GM15510 (cell line): ENCODE data around the gene TSPO.

Experiments
- POLR2A ChIP-seq: IDR thresholded peaks from 3 replicates; pipeline ENCODE4 v1.6.1; 2011; ENCODE audit warnings: borderline replicate concordance; ENCODE audit not compliant: insufficient read length; ENCODE audit errors: extremely low read depth

TSPO gene

DNA sequence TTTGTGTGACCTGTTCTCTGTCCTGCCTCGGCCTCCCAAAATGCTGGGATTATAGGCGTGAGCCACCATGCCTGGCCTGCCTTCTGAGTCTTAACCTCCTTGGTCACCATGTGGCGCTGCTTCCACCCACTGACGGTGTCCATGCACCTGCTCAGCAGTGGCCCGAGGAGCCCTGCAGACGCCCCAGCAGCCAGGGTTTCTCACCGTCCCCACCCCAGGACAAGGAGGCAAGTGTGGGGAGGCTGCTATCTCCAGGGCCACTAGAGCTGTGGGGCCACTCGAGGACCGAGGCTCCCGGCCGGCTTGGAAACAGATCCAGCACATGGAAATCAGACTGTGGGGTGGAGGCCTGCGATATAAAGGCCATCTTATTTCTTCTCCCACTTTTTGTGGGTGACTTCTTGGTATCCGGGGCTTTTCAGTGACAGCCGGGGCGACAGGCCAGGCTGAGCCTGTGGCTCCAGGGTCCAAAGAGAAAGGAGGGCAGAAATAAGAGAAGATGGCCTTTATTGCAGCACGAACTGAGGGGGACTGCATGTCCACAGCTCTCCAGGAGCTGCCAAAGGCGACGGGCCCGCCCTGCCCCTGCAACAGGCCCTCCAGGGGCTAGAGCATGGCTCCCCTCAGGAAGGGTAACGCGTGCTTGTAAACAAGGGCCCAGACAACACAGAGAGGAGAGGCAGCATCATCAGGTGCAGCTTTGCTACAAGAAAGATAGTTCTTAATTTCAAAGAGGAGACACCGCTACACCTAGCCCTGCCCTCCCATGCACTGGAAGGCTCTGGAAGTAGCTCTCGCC, 15.0 kb downstream of the TSPO start:
- no peak for TF ChIP-seq POLR2A

- TF ChIP-seq POLR2A: no peak
Observed at GRCh38 chr22:43167001-43167589, 15.7 kb downstream of the TSPO start.

DNA sequence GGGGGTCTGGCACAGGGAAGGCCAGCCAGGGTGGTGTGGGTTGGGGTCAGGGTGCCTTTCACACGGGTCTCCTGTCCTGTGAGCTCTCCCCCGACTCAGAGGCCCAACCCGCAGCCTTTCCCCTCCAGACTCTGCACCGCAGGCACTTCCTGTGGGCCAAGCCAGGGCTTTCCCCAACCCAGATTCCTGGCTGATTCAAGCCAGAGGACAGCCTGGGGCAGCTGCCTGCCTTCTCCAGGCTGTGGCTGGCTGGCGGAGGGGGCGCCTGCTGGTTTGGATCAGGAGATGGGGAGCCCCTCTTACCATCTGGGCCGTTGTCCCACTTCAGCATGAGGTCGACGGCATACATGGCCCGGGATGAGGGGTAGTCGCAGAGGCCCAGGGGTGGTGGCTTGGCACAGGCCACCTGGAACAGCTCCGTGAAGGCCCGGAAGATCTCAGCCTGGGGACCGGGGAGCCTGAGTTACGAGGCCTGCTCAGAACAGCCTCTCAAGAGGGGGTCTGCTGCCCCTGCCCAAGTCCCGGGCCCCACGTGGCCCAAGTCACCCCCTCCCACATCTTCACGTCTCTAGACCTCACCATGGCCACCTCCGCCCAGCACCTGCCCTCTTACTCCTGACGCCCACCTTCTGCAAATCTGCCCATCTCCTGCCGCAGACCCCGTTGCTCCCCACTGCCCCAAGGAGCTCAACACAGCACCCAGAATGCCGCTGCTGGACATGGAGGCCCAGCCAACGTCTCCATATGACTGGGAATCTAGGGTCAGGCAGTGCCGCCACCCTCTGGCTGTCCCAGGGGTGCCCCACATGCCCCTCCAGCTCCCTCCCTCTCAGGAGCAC, 17.3 kb downstream of the TSPO start:
- no peak for TF ChIP-seq POLR2A

GRCh38 chr22:43169310-43170130, 18.2 kb downstream of the TSPO start:
- no peak for TF ChIP-seq POLR2A

- no peak for TF ChIP-seq POLR2A
Observed at GRCh38 chr22:43170131-43170480, 18.7 kb downstream of the TSPO start.

DNA sequence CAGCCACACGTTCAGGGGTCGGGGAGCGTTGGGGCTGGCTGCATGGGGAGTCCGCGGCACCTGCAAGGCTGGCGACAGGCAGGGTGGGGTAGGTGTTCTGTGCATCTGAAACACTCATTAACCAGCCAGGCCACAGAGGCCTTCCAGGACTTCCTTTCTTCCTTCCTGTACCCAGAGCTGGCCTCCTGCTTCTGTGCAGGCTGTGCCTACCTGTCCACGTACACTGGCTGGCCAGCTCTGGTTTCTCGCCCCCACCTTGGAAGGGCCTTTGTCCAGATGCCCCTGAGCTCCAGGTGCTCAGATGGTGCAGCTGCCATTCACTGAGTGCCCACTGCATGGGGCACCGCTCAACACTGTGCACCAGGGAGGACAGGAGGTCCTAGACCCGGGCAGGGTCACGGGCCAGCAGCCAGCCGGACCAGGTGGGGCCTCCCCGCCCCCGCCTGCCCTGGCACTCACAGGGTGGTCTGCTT, 19.7 kb downstream of the TSPO start:
- no peak for TF ChIP-seq POLR2A

- no peak for TF ChIP-seq POLR2A
Observed at GRCh38 chr22:43171607-43172006, 20.2 kb downstream of the TSPO start.

GRCh38 chr22:43172191-43172590, 20.8 kb downstream of the TSPO start:
- no peak for TF ChIP-seq POLR2A

DNA sequence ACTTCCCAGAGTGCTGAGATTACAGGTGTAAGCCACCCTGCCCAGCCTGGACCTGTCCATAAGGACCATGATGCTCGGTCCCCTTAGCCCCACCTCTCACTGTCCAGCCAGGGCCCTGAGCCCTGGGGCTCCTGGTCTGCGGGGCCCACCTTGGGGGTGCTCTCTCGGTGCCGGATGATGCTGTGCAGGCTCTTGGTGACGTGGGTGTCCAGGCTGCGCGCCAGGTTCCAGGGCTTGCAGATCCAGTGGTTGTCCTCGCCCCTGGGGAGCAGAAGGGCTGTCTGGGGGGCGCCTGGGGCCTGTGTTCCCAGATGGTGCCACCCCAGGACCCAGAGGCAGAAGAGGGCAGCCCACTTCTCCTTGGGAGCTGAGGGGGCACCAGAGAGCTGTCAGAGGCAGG, 22.2 kb downstream of the TSPO start:
- no peak for TF ChIP-seq POLR2A

- no peak for TF ChIP-seq POLR2A
Observed at GRCh38 chr22:43173976-43174720, 22.8 kb downstream of the TSPO start.

- no peak for TF ChIP-seq POLR2A
Observed at GRCh38 chr22:43174941-43175531, 23.7 kb downstream of the TSPO start.

GRCh38 chr22:43176090-43176489, 24.7 kb downstream of the TSPO start:
- TF ChIP-seq POLR2A: no peak

- no peak for TF ChIP-seq POLR2A
Observed at GRCh38 chr22:43177479-43177878, 26.1 kb downstream of the TSPO start.

- no peak for TF ChIP-seq POLR2A
Observed at GRCh38 chr22:43179146-43179910, 28.0 kb downstream of the TSPO start.

- TF ChIP-seq POLR2A: no peak
Observed at GRCh38 chr22:43179911-43180195, 28.5 kb downstream of the TSPO start.
